ENCODE measurements around the gene JAZF1. TPM values are rescaled to one million over a fixed set of nuclear protein-coding genes. Genes with fewer than 3 reads are reported as not detected.

Gene JAZF1
- total and polyA plus RNA-seq, 2 experiments from 2014 or later: 9.8 to 12.3 TPM

DNA sequence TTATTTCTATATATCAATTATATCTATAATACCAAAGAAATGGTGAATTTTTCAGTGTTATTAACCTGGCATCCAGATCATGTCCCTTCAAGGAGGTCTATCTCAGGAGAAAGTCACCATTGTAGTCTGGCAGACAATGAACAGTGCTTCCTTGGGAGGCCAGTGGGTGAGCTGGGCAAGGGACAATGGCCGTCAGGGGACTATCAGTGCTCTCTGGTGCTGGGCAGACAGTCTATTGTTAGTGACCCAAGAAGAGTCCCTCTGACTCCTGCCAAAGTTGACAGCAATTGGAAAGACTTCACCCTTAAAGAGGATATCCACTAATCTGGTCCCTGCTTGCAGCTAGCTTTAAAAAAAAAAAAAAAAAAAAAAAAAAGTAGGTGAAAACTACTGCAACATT, 7.1 kb downstream of the JAZF1 start:
- DNase-seq (ENCODE audit: low read depth in 1 of 2, low spot score in 1 of 2): no peak
- no peaks in the 10 kb centered on the region for H3K9me3 ChIP-seq (ENCODE audit: low read depth)
- no peaks in the 10 kb centered on the region for H3K27me3 ChIP-seq
- H3K36me3 ChIP-seq: no peaks in the 10 kb centered on the region
- TF ChIP-seq, protein P1, sequence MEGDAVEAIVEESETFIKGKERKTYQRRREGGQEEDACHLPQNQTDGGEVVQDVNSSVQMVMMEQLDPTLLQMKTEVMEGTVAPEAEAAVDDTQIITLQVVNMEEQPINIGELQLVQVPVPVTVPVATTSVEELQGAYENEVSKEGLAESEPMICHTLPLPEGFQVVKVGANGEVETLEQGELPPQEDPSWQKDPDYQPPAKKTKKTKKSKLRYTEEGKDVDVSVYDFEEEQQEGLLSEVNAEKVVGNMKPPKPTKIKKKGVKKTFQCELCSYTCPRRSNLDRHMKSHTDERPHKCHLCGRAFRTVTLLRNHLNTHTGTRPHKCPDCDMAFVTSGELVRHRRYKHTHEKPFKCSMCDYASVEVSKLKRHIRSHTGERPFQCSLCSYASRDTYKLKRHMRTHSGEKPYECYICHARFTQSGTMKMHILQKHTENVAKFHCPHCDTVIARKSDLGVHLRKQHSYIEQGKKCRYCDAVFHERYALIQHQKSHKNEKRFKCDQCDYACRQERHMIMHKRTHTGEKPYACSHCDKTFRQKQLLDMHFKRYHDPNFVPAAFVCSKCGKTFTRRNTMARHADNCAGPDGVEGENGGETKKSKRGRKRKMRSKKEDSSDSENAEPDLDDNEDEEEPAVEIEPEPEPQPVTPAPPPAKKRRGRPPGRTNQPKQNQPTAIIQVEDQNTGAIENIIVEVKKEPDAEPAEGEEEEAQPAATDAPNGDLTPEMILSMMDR (IDR thresholded peaks at IDR 0.05; ENCODE audit: low read depth, low read length): no peak
- H3K4me1 ChIP-seq (ENCODE audit: low read depth): peaks cover 27% of the 10 kb centered on the region
- H3K27ac ChIP-seq: no peak overlapping the region
- no peak overlapping the region for H3K4me3 ChIP-seq

DNA sequence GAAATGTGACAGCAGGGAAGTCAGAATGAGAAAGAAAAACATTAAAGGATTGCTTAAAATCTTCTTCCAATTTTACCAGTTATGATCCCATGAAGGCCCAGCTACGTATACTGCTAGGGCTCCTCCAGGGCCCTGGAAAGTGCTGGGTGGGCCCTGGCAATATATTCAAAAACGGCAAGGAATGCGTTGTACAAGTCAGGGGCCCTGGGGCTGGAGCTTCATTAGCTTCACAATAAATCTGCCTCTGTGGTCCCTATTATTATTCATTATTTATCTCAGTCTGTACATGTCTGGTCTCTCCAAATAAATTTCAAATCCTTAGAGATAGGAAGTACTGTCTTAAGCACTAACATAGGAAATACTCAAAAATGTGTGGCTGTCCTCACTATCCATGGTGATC, 7.6 kb downstream of the JAZF1 start:
- Histone ChIP-seq H3K27me3 (no peaks in the 10 kb centered on the region), H3K9me3 (ENCODE audit: low read depth) (no peaks in the 10 kb centered on the region), H3K4me1 (ENCODE audit: low read depth) (peaks cover 27% of the 10 kb centered on the region), H3K27ac (no peak overlapping the region), H3K4me3 (no peak overlapping the region), H3K36me3 (no peaks in the 10 kb centered on the region)
- TF ChIP-seq, protein P1 (IDR thresholded peaks at IDR 0.05; ENCODE audit: low read depth, low read length): no peak
- DNase-seq (ENCODE audit: low read depth in 1 of 2, low spot score in 1 of 2): no peak

DNA sequence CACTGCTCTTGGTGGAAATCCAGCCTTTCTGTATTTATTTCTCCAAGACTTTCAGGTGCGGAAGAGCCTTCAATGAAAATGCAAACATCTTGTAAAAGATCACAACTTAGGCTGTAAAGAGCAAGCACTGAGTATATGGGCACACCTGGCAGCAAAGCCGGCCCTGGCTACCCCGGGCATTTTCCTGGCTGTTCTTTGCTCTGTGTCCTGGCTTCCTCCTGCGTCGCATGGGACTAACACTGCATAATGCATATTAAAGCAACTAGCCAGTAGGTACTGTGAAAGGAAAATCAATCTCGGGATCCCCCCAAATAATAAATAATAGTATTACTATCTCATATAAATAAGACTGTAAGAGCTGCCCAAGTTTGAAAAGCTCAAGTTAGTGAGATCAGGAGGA, 9.9 kb downstream of the JAZF1 start:
- H3K36me3 ChIP-seq: no peaks in the 10 kb centered on the region
- H3K4me1 ChIP-seq (ENCODE audit: low read depth): peaks cover 8% of the 10 kb centered on the region
- no peak overlapping the region for H3K27ac ChIP-seq
- no peaks in the 10 kb centered on the region for H3K9me3 ChIP-seq (ENCODE audit: low read depth)
- DNase-seq (ENCODE audit: low read depth in 1 of 2, low spot score in 1 of 2): no peak
- no peak overlapping the region for H3K4me3 ChIP-seq
- TF ChIP-seq, protein P1 (IDR thresholded peaks at IDR 0.05; ENCODE audit: low read depth, low read length): no peak
- no peaks in the 10 kb centered on the region for H3K27me3 ChIP-seq

DNA sequence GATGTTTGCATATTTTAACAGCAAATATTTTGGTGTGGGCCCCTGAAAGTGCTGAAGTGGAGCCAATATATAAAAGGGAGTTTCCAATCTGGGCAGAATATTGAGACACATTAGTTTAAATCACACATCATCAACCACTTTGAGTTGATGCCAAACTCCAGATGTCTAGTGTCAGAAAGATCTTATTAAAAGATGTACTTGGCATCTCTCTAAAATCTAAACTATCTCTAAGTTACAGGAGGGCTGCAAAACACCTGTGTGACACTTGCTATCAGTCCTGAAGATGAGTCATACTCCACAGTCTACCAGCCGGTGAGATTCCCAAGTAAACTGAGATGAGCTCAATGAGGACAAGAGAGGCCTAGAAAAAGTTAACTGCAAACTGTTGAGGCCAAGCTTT, 11.4 kb downstream of the JAZF1 start:
- H3K27me3 ChIP-seq: no peaks in the 10 kb centered on the region
- TF ChIP-seq, protein P1 (IDR thresholded peaks at IDR 0.05; ENCODE audit: low read depth, low read length): no peak
- DNase-seq (ENCODE audit: low read depth in 1 of 2, low spot score in 1 of 2): no peak
- no peaks in the 10 kb centered on the region for H3K36me3 ChIP-seq
- peaks cover 12% of the 10 kb centered on the region for H3K4me1 ChIP-seq (ENCODE audit: low read depth)
- H3K4me3 ChIP-seq: no peak overlapping the region
- no peaks in the 10 kb centered on the region for H3K9me3 ChIP-seq (ENCODE audit: low read depth)
- H3K27ac ChIP-seq: no peak overlapping the region

DNA sequence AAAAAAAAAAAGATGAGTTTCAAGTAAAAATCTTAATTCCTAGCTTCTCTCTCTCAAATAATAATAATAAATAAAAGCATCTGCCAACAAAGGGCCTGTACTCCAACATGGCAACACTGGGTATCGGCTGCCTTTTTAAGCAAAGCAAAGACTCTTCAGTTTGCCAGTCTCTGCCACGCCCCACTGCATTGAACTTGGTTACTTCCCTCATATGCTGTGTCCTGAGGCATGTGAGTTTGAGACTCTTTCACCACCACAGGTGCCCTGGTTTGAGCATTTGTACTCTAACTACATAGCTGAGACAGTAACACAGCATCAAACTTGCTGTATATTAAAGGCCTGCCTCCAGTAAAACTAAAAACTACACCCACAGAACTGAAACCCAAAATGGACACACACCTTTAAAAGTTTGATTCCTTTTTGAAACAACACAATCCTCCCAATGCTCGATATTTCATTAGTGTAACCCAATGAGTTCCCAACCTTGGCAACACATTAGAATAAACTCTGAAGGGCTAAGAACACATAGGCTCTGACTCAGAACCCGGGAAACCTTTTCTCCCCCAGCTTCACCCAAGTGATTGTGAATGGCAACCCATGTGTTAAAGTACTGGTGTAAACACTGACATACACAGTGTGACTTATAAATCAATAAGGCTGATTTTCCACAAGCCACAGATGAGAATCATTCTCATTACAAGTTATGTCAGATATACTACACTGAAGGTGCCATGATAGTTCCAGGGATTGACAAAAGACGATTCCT, 12.0 kb downstream of the JAZF1 start:
- TF ChIP-seq, protein P1 (IDR thresholded peaks at IDR 0.05; ENCODE audit: low read depth, low read length): no peak
- no peaks in the 10 kb centered on the region for H3K9me3 ChIP-seq (ENCODE audit: low read depth)
- no peak for DNase-seq (ENCODE audit: low read depth in 1 of 2, low spot score in 1 of 2)
- H3K27me3 ChIP-seq: no peaks in the 10 kb centered on the region
- H3K4me3 ChIP-seq: no peak overlapping the region
- H3K27ac ChIP-seq: no peak overlapping the region
- H3K4me1 ChIP-seq (ENCODE audit: low read depth): peaks cover 10% of the 10 kb centered on the region
- no peaks in the 10 kb centered on the region for H3K36me3 ChIP-seq

Data from cardiac muscle cell (in vitro differentiated cells and primary cell).